ENCODE results near the gene C16orf46.
A peak's percentile ranks its signal among the peaks of the same experiment; 100 is the strongest.
"Not testable (repeated sequence)": the region's sequence is repeated elsewhere in the genome, so short reads cannot be mapped to it uniquely, and the experiment has no call there.

C16orf46 gene, protein sequence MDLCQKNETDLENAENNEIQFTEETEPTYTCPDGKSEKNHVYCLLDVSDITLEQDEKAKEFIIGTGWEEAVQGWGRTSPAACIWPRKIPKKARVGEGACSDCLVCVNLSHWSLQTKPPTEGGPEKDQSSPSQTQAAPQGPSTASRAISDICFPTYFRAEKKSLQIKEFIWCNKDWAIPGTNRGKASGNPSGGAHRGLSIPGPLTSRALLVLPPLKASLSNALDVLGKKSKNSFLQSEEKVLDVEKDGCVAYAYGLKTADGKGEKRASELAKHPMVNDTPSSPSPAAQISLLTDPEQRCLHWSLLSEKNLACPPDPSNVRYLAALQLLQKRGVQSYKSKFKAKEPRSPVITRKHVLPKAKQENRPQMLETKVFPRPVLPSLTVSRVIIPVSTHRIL

GRCh38 chr16:81077076-81077940, at the start of gene C16orf46:
Gene C16orf46 (minus strand): TSS chr16:81077238. CDS start chr16:81063955, 13,283 bp downstream.
- TF ChIP-seq, protein P1, sequence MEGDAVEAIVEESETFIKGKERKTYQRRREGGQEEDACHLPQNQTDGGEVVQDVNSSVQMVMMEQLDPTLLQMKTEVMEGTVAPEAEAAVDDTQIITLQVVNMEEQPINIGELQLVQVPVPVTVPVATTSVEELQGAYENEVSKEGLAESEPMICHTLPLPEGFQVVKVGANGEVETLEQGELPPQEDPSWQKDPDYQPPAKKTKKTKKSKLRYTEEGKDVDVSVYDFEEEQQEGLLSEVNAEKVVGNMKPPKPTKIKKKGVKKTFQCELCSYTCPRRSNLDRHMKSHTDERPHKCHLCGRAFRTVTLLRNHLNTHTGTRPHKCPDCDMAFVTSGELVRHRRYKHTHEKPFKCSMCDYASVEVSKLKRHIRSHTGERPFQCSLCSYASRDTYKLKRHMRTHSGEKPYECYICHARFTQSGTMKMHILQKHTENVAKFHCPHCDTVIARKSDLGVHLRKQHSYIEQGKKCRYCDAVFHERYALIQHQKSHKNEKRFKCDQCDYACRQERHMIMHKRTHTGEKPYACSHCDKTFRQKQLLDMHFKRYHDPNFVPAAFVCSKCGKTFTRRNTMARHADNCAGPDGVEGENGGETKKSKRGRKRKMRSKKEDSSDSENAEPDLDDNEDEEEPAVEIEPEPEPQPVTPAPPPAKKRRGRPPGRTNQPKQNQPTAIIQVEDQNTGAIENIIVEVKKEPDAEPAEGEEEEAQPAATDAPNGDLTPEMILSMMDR (IDR thresholded peaks at IDR 0.05) = no peak
- TF ChIP-seq ZFX (IDR thresholded peaks at IDR 0.05; ENCODE audit: borderline replicate concordance) = no peak
- H3K27ac ChIP-seq = peak within 1 kb of the TSS; percentile 86

DNA sequence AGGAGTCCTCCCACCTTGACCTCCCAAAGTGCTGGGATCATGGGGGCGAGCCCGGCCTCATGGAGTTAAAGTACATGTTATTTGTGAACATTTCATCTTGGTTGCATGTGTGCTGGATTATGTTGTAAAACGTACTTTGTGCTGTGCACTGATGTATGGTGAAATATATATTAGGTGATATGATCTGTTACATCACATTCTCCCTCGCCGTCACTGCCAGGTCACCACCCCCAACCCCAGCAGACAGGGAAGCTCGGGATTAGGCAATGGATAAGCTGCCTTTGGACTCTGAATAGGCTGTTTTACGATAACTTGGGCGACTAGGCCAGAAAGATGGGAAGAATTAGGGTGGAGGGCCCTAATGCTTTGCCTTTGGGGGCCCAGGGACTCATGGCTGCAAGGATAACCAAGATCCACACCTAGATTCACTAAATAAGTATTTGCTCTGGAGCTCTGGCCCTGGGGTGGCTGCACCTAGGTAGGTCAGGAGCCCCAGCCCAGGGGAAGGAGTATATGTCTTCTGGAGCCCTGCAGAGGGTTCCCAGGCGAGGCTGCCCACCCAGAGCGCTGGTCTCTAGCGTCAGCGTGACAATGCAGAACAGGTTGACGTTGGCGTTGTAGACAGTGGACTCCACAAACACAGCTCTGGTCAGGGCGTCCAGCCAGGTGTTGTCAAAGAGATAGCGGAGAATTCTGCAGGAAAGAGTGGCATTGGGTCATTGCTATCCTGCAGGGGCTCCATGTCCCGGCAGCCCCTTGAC, 46.2 kb upstream of the C16orf46 start:
- no peak overlapping the region for H3K27ac ChIP-seq
- TF ChIP-seq, protein P1 (IDR thresholded peaks at IDR 0.05) = no peak
- TF ChIP-seq ZFX (IDR thresholded peaks at IDR 0.05; ENCODE audit: borderline replicate concordance) = no peak

DNA sequence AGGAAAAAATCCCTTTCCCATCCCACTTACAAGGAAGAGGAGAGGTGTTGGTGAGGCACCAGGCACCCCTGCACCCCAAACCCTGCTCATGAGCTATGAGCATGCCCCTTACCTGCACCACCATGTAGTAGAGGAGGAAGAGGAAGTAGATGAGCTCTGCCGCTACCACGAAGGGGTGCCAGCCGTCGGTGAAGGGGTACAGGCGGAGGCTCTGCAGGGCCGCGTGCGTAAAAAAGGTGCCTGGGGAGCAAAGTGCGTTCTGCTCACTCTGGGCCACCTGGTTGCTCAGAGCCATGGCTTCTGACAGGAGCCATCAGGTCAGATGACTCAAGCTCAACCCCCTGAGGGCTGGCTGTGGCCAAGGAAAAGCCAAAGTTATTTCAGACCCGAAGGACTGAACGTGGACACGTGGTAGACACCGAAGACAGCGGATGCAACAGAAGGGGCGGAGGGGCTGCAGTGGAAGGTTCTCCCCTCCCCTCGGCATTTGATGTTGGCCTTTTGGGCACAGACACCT, 44.5 kb upstream of the C16orf46 start:
- TF ChIP-seq ZFX (IDR thresholded peaks at IDR 0.05; ENCODE audit: borderline replicate concordance) = no peak
- TF ChIP-seq, protein P1 (IDR thresholded peaks at IDR 0.05) = no peak
- H3K27ac ChIP-seq = no peak overlapping the region

DNA sequence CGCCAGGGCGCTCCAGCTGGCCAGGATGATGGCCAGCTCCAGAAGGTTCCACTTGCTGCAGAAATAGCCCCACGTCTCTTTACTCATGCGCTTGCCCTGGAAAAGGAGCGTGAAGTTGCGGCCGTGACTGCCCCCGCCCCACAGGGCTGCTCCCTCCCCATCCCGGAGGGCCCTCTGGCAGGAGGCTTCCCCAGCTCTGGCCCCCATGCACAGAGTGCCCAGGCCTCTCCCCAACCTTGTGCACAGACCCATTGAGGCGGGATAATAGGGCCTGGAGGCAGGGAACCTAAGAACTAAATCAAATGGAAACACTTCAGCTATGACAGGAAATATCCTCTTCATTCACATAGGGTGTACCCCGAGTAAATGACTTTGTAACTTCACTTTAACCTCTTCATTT, 40.4 kb upstream of the C16orf46 start:
- no peak overlapping the region for H3K27ac ChIP-seq
- no peak for TF ChIP-seq ZFX (IDR thresholded peaks at IDR 0.05; ENCODE audit: borderline replicate concordance)
- TF ChIP-seq, protein P1 (IDR thresholded peaks at IDR 0.05) = no peak

GRCh38 chr16:81116285-81116684, 39.2 kb upstream of the C16orf46 start:
- TF ChIP-seq ZFX (IDR thresholded peaks at IDR 0.05; ENCODE audit: borderline replicate concordance) = no peak
- TF ChIP-seq, protein P1 (IDR thresholded peaks at IDR 0.05) = no peak

GRCh38 chr16:81112453-81112852, 35.4 kb upstream of the C16orf46 start:
- TF ChIP-seq ZFX (IDR thresholded peaks at IDR 0.05; ENCODE audit: borderline replicate concordance) = no peak
- TF ChIP-seq, protein P1 (IDR thresholded peaks at IDR 0.05) = no peak

More at GRCh38 chr16:81116285-81116684, 39.2 kb upstream of the C16orf46 start:
- no peak overlapping the region for H3K27ac ChIP-seq

GRCh38 chr16:81109274-81109673, 32.2 kb upstream of the C16orf46 start:
- not testable (repeated sequence) for H3K27ac ChIP-seq

More at GRCh38 chr16:81112453-81112852, 35.4 kb upstream of the C16orf46 start:
- no peak overlapping the region for H3K27ac ChIP-seq
